ENCODE data around the gene TRIP12.
"Not testable (repeated sequence)": the region's sequence is repeated elsewhere in the genome, so short reads cannot be mapped to it uniquely, and the experiment has no call there.

Gene TRIP12

DNA sequence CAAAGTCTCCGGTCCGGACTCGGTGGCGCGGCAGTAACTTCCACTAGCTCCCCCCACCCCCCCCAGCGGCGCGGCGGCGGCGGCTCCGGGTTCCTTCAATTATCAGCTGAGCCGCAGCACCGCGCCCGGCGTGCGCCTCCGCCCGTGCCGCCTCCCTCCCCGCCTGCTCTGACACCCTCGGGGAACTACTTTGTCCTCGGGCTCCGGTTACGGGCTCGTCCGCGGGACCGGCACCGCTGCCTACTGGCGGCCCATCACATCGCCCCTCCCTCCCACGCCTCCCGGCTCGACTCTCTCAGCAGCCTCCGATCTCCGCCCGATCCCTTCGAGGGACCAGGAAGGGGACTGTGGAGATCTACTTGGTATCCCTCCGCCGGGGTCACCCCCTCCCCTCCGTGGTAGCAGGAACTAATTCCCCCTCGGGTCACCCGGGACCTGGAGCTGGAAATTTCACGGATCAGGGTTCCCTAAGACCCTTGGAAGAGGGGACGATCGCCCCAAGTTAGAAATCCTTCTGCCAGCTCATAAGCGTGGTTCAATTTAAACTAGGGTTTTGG is at the start of gene TRIP12:
TSS of gene TRIP12 (minus strand) at position 118 of the 557 bp plus-strand sequence. CDS start 41,930 bp downstream, outside the sequence.
- DNase-seq = peak; percentile 87 to 90

GRCh38 chr2:229971298-229971790 is 49.5 kb upstream of the TRIP12 start:
- DNase-seq = no peak

GRCh38 chr2:229970406-229970805 is 48.6 kb upstream of the TRIP12 start:
- DNase-seq = no peak

DNA sequence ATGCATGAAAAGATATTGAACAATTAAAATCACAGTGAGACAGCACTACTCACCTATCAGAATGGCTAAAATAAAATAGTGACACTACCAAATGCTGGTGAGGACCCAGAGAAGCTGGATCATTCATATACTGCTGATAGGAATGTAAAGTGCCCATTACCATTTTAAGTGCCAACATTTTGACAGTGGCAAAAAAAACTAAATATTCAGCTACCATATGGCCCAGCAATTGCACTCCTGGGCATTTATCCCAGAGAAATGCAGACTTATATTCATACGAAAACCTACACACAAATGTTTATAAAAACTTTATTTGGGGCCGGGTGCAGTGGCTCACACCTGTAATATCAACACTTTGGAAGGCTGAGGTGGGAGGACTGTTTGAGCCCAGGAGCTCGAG is 48.1 kb upstream of the TRIP12 start:
- DNase-seq = no peak

DNA sequence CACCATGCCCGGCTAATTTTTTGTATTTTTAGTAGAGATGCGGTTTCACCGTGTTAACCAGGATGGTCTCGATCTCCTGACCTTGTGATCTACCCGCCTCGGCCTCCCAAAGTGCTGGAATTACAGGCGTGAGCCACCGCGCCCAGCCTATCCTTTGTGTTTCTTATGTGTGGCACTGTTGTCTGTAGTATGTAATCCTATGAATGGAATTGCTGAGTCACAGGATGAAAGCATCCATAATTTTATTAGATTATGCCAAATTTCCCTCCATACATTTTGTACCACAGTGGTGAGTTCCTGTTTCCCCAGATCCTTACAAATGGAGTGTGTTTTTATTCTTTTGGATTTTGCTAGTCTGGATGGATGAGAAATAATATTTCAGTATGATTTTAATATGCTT is 41.8 kb upstream of the TRIP12 start:
- DNase-seq = not testable (repeated sequence)

GRCh38 chr2:229956491-229956890 is 34.7 kb upstream of the TRIP12 start:
- no peak for DNase-seq

DNA sequence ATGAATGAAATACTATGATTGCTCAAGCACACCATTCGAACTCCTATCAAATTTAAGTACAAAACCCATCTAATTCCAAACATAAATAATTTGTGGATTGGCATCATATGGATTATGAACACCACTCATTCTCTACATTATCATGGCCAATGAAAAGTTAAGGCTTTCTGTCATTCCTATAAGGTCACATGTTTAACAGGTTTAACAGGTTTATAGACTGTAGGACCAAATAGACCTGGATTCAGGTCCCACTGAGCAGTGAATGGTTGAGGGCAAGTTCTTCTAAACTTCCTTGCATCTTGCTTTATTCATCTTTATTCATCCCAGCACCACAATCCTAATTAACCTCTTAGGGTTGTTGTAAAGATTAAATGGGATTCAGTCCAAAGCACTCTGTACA is 33.9 kb upstream of the TRIP12 start:
- DNase-seq = no peak

- no peak for DNase-seq
Measured at GRCh38 chr2:229952256-229952835, 30.5 kb upstream of the TRIP12 start.

- DNase-seq = no peak
Measured at GRCh38 chr2:229947544-229947943, 25.7 kb upstream of the TRIP12 start.

DNA sequence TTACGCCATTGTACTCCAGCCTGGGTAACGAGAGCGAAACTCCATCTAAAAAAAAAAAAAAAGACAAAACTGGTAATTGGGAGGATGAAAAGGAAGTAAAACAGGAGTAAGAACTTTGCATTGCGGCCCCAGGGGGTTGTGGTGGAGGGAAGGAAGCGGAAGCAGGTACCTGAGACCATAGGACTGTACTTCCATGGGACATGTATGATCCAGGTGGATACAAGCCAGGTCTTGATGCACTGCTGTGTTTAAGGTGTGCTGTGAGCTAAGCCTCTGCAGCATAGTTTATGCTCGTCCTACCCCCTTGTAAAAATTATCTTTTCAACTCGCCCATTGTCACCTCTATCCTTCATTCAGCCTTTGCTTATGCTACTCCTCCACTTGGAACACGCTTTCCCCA is 24.2 kb upstream of the TRIP12 start:
- DNase-seq = no peak

DNA sequence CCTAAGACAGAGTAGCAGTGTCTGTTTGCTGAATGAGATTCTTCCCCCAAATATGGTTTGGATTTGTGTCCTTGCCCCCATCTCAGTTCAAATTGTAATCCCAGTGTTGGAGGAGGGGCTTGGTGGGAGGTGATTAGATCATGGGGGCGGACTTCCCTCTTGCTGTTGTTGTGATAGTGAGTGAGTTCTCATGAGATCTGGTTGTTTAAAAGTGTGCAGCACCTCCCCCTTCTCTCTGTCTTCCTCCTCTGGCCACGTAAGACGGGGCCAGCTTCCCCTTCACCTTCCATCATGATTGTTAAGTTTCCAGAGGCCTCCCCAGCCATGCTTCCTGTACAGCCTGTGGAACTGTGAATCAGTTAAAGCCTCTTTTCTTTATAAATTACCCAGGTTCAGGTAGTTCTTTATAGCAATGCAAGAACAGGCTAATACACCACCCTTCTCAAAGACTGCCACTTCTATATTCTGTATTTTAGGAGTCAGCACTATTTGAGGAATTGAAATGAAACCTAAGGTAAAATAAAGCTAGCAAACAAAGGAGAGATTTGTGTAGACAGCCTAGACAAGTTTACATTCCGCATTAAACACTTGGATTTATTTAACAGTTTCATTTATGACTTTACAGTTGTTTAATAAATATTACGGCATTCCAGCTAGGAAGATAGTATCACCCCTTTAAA is 22.1 kb upstream of the TRIP12 start:
- DNase-seq = no peak

DNA sequence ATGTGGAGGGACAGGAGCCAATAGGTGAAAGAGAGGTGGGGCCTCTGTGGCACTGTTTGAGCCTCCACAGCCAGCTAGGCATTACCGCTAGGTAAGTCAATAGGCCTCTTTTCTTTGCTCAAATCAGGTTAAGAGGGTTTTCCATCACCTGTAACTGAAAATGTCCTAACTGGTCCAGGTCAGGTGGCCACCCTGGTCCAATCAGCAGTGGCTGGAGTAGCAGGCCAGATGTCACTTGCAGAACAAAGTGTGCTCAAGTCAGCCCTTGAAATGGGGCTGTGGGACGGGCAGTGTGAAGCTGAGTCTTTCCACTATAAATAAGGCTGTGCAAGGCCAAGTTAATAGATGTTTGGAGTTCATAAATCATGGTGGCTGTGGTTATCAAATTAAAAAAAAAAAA is 21.4 kb upstream of the TRIP12 start:
- no peak for DNase-seq

DNA sequence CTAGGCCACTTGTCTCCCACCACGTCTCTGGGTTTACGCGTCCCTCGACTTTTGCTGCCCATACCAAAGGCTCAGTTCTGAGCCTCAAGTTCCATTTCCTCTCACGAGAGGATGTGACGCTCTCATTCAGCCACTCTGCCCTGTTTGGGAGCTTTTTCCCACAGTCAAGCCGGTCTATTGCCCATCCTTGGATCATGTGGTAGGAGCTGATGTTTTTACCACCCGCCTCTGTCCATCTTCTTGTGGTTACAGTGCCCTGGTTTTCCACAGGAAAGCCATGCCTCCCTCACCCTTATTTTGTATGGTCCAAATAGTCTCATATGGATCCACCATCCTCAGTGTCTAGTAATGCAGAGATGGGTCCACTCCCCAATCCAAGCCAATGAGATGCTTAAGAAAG is 20.9 kb upstream of the TRIP12 start:
- DNase-seq = no peak

GRCh38 chr2:229937537-229937936 is 15.7 kb upstream of the TRIP12 start:
- no peak for DNase-seq

DNA sequence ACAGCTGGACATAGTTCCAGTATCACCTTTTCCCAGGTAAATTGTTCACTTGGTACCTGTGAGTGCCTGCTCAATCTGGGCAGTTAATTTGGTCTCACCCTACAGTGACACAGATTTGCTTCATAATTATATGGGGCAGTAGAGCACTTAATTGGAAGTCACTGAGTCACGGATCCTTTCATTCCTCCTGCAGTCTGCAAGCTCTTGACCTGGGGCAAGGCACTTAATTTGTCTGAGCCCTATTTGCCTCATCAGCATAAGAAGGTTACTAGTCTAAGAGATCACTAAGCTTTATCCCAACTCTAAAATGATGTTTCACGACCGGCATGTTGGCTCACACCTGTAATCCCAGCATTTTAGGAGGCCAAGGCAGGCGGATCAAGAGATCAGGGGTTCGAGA is 9.4 kb upstream of the TRIP12 start:
- no peak for DNase-seq

GRCh38 chr2:229930656-229931055 is 8.8 kb upstream of the TRIP12 start:
- no peak for DNase-seq

GRCh38 chr2:229927817-229928321 is 6.1 kb upstream of the TRIP12 start:
- no peak for DNase-seq

DNA sequence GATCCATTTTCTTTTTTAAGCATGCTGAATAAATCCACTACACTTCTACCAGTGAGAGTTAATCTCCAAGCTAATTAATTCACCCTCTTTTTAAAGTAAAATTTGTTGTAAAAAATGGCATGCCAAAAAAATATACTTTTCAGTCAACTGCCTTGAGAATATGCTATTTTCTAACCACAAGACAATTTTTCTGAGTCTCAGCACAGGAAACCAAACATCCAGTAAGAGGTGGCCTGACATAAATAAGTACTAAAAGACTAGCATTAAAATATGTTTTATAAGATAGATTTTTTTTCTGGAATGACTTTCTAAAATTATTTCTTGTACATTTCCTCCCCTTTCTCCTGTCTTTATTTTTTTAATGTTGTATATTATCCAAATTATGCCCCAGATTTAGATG is 3.4 kb upstream of the TRIP12 start:
- no peak for DNase-seq

DNA sequence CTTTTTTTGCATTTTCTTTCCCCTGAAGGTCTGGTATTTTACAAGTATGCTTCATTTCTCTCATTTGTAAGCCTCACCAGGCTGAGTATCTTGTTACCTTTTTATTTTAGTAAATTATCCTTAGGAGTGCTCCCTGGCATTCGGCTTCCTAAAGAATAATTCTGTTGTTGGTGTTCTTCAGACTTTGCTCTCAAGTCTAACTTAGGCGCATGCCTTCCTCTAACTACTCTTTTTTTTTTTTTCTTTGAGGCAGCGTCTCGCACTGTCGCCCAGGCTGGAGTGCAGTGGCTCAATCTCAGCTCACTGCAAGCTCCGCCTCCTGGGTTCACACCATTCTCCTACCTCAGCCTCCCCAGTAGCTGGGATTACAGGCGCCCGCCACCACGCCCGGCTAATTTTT is 2.7 kb upstream of the TRIP12 start:
- not testable (repeated sequence) for DNase-seq

GRCh38 chr2:229922449-229923386 is 909 bp upstream of the TRIP12 start, which contains the start of gene FBXO36:
Gene FBXO36 (plus strand): TSS chr2:229922503. CDS start chr2:229922514, 11 bp downstream.
- peak; percentile 84 to 90 for DNase-seq

DNA sequence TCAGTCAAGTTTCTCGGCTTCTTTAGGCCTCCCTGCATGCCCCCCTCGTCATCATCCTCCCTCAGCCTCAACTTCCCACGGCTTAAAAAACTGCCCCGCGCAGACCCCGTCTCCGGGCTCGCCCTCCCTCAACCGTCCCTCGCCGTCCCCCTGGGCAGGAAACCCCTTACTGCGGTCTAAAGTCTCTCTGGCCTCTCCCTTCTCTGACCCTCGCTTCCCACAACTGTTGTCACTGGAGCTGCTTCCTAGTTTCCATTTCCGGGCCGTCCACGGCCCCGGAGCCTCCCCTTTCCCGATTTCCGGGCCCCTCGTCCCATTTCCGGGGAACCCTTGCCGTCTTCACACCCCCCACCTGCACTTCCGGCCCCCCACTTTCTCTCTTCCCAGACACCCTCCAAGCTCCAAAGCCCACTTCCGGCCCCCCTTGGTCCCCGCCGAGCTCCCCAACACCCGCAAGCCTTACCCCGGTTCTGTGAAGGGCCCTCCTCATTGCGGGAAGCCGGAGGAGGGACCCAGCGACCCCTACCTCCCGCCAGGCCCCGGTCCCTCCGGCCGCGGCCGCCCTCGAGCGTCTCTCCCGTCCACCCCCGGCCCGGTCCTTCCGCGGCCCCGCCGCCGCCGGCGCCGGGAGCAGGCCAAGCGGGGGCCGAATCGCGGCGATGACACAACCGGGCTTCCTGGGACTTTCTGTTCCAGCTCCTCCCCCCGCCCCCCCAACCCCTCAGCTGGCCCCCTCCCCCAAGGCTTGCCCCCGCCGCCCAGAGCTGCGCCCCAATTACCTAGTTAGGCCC is 513 bp downstream of the TRIP12 start:
- peak; percentile 26 to 54 for DNase-seq

All from NCI-H1930 (cell line).